ENCODE data around the gene GPR173.
A peak's percentile ranks its signal among the peaks of the same experiment; 100 is the strongest.

The GPR173 gene

GRCh38 chrX:53088136-53088974 lies 39.8 kb downstream of the GPR173 start:
- TF ChIP-seq EP300 (IDR thresholded peaks at IDR 0.05; ENCODE audit: borderline replicate concordance) (no peak), RAD21 (IDR thresholded peaks at IDR 0.05; ENCODE audit: low read depth) (no peak), EGR1 (IDR thresholded peaks at IDR 0.05) (no peak), NFIC (IDR thresholded peaks at IDR 0.05) (no peak), TAF1 (IDR thresholded peaks at IDR 0.05; ENCODE audit: low read depth) (no peak), TEAD4 (IDR thresholded peaks at IDR 0.05) (no peak), FOXM1 (IDR thresholded peaks at IDR 0.05; ENCODE audit: borderline replicate concordance, low read depth) (no peak), REST (IDR thresholded peaks at IDR 0.05; ENCODE audit: low read depth) (no peak), YY1 (IDR thresholded peaks at IDR 0.05; ENCODE audit: low read depth) (no peak), MAX (IDR thresholded peaks at IDR 0.05) (no peak), USF1 (IDR thresholded peaks at IDR 0.05) (no peak), CREB1 (IDR thresholded peaks at IDR 0.05; ENCODE audit: low read depth) (no peak), ZBTB7A (IDR thresholded peaks at IDR 0.05; ENCODE audit: low read depth) (no peak), TCF12 (IDR thresholded peaks at IDR 0.05; ENCODE audit: low read depth) (no peak), CEBPB (IDR thresholded peaks at IDR 0.05) (no peak)

- no peak for TF ChIP-seq FOXM1 (IDR thresholded peaks at IDR 0.05; ENCODE audit: borderline replicate concordance, low read depth)
- no peak for TF ChIP-seq TAF1 (IDR thresholded peaks at IDR 0.05; ENCODE audit: low read depth)
- TF ChIP-seq EP300 (IDR thresholded peaks at IDR 0.05; ENCODE audit: borderline replicate concordance) = no peak
- no peak for TF ChIP-seq NFIC (IDR thresholded peaks at IDR 0.05)
- TF ChIP-seq CEBPB (IDR thresholded peaks at IDR 0.05) = no peak
- no peak for TF ChIP-seq MAX (IDR thresholded peaks at IDR 0.05)
- TF ChIP-seq TEAD4 (IDR thresholded peaks at IDR 0.05) = no peak
- TF ChIP-seq RAD21 (IDR thresholded peaks at IDR 0.05; ENCODE audit: low read depth) = peak; percentile 40
- TF ChIP-seq CREB1 (IDR thresholded peaks at IDR 0.05; ENCODE audit: low read depth) = no peak
Measured at GRCh38 chrX:53089224-53089842, 40.7 kb downstream of the GPR173 start.

- TF ChIP-seq USF1 (IDR thresholded peaks at IDR 0.05) = no peak
- no peak for TF ChIP-seq TCF12 (IDR thresholded peaks at IDR 0.05; ENCODE audit: low read depth)
- TF ChIP-seq ZBTB7A (IDR thresholded peaks at IDR 0.05; ENCODE audit: low read depth) = no peak
- no peak for TF ChIP-seq REST (IDR thresholded peaks at IDR 0.05; ENCODE audit: low read depth)
- no peak for TF ChIP-seq CEBPB (IDR thresholded peaks at IDR 0.05)
- TF ChIP-seq RAD21 (IDR thresholded peaks at IDR 0.05; ENCODE audit: low read depth) = no peak
Measured at GRCh38 chrX:53089925-53090324, 41.3 kb downstream of the GPR173 start.

GRCh38 chrX:53091354-53091753 lies 42.8 kb downstream of the GPR173 start:
- no peak for TF ChIP-seq TAF1 (IDR thresholded peaks at IDR 0.05; ENCODE audit: low read depth)
- TF ChIP-seq FOXM1 (IDR thresholded peaks at IDR 0.05; ENCODE audit: borderline replicate concordance, low read depth) = no peak
- no peak for TF ChIP-seq USF1 (IDR thresholded peaks at IDR 0.05)
- TF ChIP-seq CREB1 (IDR thresholded peaks at IDR 0.05; ENCODE audit: low read depth) = no peak
- no peak for TF ChIP-seq NFIC (IDR thresholded peaks at IDR 0.05)
- TF ChIP-seq EP300 (IDR thresholded peaks at IDR 0.05; ENCODE audit: borderline replicate concordance) = no peak
- TF ChIP-seq MAX (IDR thresholded peaks at IDR 0.05) = no peak
- no peak for TF ChIP-seq RAD21 (IDR thresholded peaks at IDR 0.05; ENCODE audit: low read depth)
- TF ChIP-seq REST (IDR thresholded peaks at IDR 0.05; ENCODE audit: low read depth) = no peak
- TF ChIP-seq EGR1 (IDR thresholded peaks at IDR 0.05) = no peak
- no peak for TF ChIP-seq TCF12 (IDR thresholded peaks at IDR 0.05; ENCODE audit: low read depth)
- TF ChIP-seq CEBPB (IDR thresholded peaks at IDR 0.05) = no peak
